SK-N-SH treated with all-trans-retinoic acid at 6 μM for 48 hours (cell line): ENCODE data around the gene ZNF831.

ENCODE experiments used
- ATAC-seq: fragments of 200-7000 bp; cut with Tn5 transposase; 3 replicates; pipeline ENCODE4 v1.9.1; 2020; ENCODE audit warnings: mild to moderate bottlenecking, moderate library complexity
- ARNTL ChIP-seq: fragments of 450-650 bp; formaldehyde crosslinking; IDR thresholded peaks from 2 replicates; pipeline ENCODE4 v1.5.0; 2020; ENCODE audit warnings: low read depth, mild to moderate bottlenecking, moderate library complexity, borderline replicate concordance
- BACH2 ChIP-seq: fragments of 250-450 bp; sonication (Bioruptor Pico); IDR thresholded peaks from 2 replicates; pipeline ENCODE4 v1.9.0; 2021; ENCODE audit warnings: mild to moderate bottlenecking, borderline replicate concordance
- CSDC2 ChIP-seq: fragments of 250-450 bp; sonication (Bioruptor Pico); IDR thresholded peaks from 2 replicates; pipeline ENCODE4 v1.5.0; 2020; ENCODE audit warnings: mild to moderate bottlenecking, moderate library complexity
- ESRRG ChIP-seq: fragments of 250-450 bp; sonication (Bioruptor Pico); IDR thresholded peaks from 2 replicates; pipeline ENCODE4 v1.6.1; 2021; ENCODE audit warnings: mild to moderate bottlenecking
- GLIS3 ChIP-seq: fragments of 250-450 bp; sonication (Bioruptor Pico); IDR thresholded peaks from 2 replicates; pipeline ENCODE4 v1.5.0; 2020; ENCODE audit warnings: mild to moderate bottlenecking, moderate library complexity
- PPARA ChIP-seq: fragments of 250-450 bp; sonication (Bioruptor Pico); IDR thresholded peaks from 2 replicates; pipeline ENCODE4 v1.5.0; 2020; ENCODE audit warnings: mild to moderate bottlenecking, borderline replicate concordance
- RARB ChIP-seq: fragments of 250-450 bp; sonication (Bioruptor Pico); IDR thresholded peaks from 2 replicates; pipeline ENCODE4 v1.8.0; 2021; ENCODE audit warnings: mild to moderate bottlenecking, moderate library complexity
- SNAI2 ChIP-seq: fragments of 250-450 bp; sonication (Bioruptor Pico); IDR thresholded peaks from 2 replicates; pipeline ENCODE4 v1.5.0; 2020; ENCODE audit warnings: mild to moderate bottlenecking, moderate library complexity
- TCF4 ChIP-seq: fragments of 250-450 bp; sonication (Bioruptor Pico); IDR thresholded peaks from 2 replicates; pipeline ENCODE4 v1.8.0; 2021; ENCODE audit warnings: mild to moderate bottlenecking, moderate library complexity, borderline replicate concordance
- TOX ChIP-seq: fragments of 250-450 bp; sonication (Bioruptor Pico); IDR thresholded peaks from 2 replicates; pipeline ENCODE4 v1.8.0; 2021; ENCODE audit warnings: mild to moderate bottlenecking, moderate library complexity, borderline replicate concordance
- ZC3H10 ChIP-seq: fragments of 250-450 bp; sonication (Bioruptor Pico); IDR thresholded peaks from 2 replicates; pipeline ENCODE4 v1.5.1; 2021; ENCODE audit warnings: mild to moderate bottlenecking, moderate library complexity
- ZFP3 ChIP-seq: fragments of 250-450 bp; sonication (Bioruptor Pico); IDR thresholded peaks from 2 replicates; pipeline ENCODE4 v1.5.0; 2020; ENCODE audit warnings: mild to moderate bottlenecking, moderate library complexity
- ZFP30 ChIP-seq: fragments of 450-650 bp; formaldehyde crosslinking; IDR thresholded peaks from 2 replicates; pipeline ENCODE4 v1.5.0; 2022; ENCODE audit warnings: mild to moderate bottlenecking, moderate library complexity
- ZNF70 ChIP-seq: fragments of 450-650 bp; formaldehyde crosslinking; IDR thresholded peaks from 2 replicates; pipeline ENCODE4 v1.5.0; 2020; ENCODE audit warnings: mild to moderate bottlenecking, moderate library complexity
- ZNF8 ChIP-seq: fragments of 450-650 bp; formaldehyde crosslinking; IDR thresholded peaks from 2 replicates; pipeline ENCODE4 v1.5.0; 2020; ENCODE audit warnings: mild to moderate bottlenecking, moderate library complexity
- TF ChIP-seq, protein P1 (sequence below): fragments of 250-450 bp; sonication (Bioruptor Pico); IDR thresholded peaks from 2 replicates; pipeline ENCODE4 v1.5.1; 2020; ENCODE audit warnings: low read depth, mild to moderate bottlenecking, moderate library complexity
- TF ChIP-seq, protein P2 (sequence below): fragments of 250-450 bp; sonication (Bioruptor Pico); IDR thresholded peaks from 2 replicates; pipeline ENCODE4 v1.5.1; 2021; ENCODE audit warnings: mild to moderate bottlenecking, moderate library complexity
- TF ChIP-seq, protein P3 (sequence below): fragments of 250-450 bp; sonication (Bioruptor Pico); IDR thresholded peaks from 2 replicates; pipeline ENCODE4 v1.8.0; 2021; ENCODE audit warnings: low read depth, mild to moderate bottlenecking, moderate library complexity, borderline replicate concordance
- TF ChIP-seq, protein P4 (sequence below): fragments of 250-450 bp; sonication (Bioruptor Pico); IDR thresholded peaks from 2 replicates; pipeline ENCODE4 v1.5.0; 2020; ENCODE audit warnings: mild to moderate bottlenecking, moderate library complexity
- TF ChIP-seq, protein P5 (sequence below): fragments of 250-450 bp; sonication (Bioruptor Pico); IDR thresholded peaks from 2 replicates; pipeline ENCODE4 v1.8.0; 2020; ENCODE audit warnings: mild to moderate bottlenecking, moderate library complexity, borderline replicate concordance

The ZNF831 gene

DNA sequence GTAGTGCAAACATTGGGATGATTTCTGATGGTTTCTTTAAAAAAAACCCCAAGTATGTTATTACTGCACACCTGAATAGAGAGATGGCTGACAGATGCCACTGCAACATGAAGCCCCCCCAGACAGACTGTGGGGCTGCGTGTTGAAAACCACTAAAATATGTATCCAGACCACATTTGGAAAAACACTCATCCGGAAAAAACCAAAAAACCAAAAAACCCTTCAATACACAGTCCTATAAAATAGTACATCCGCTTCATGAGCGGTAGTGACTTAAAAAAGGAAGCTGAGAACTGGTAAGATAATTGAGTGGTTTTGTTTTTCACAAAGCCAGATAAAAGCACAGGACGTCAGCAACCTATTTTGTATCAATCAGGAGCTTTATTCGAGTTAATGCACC lies 89.7 kb downstream of the ZNF831 start:
- TF ChIP-seq, protein P1, sequence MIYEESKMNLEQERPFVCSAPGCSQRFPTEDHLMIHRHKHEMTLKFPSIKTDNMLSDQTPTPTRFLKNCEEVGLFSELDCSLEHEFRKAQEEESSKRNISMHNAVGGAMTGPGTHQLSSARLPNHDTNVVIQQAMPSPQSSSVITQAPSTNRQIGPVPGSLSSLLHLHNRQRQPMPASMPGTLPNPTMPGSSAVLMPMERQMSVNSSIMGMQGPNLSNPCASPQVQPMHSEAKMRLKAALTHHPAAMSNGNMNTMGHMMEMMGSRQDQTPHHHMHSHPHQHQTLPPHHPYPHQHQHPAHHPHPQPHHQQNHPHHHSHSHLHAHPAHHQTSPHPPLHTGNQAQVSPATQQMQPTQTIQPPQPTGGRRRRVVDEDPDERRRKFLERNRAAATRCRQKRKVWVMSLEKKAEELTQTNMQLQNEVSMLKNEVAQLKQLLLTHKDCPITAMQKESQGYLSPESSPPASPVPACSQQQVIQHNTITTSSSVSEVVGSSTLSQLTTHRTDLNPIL (CRISPR knock-in tag) = no peak
- TF ChIP-seq, protein P2, sequence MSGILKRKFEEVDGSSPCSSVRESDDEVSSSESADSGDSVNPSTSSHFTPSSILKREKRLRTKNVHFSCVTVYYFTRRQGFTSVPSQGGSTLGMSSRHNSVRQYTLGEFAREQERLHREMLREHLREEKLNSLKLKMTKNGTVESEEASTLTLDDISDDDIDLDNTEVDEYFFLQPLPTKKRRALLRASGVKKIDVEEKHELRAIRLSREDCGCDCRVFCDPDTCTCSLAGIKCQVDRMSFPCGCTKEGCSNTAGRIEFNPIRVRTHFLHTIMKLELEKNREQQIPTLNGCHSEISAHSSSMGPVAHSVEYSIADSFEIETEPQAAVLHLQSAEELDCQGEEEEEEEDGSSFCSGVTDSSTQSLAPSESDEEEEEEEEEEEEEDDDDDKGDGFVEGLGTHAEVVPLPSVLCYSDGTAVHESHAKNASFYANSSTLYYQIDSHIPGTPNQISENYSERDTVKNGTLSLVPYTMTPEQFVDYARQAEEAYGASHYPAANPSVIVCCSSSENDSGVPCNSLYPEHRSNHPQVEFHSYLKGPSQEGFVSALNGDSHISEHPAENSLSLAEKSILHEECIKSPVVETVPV (CRISPR knock-in tag) = no peak
- TF ChIP-seq, protein P3, sequence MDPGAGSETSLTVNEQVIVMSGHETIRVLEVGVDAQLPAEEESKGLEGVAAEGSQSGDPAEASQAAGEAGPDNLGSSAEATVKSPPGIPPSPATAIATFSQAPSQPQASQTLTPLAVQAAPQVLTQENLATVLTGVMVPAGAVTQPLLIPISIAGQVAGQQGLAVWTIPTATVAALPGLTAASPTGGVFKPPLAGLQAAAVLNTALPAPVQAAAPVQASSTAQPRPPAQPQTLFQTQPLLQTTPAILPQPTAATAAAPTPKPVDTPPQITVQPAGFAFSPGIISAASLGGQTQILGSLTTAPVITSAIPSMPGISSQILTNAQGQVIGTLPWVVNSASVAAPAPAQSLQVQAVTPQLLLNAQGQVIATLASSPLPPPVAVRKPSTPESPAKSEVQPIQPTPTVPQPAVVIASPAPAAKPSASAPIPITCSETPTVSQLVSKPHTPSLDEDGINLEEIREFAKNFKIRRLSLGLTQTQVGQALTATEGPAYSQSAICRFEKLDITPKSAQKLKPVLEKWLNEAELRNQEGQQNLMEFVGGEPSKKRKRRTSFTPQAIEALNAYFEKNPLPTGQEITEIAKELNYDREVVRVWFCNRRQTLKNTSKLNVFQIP = no peak
- TF ChIP-seq ZNF70 (CRISPR knock-in tag) (no peak), GLIS3 (CRISPR knock-in tag) (no peak), ZC3H10 (CRISPR knock-in tag) (no peak), RARB (CRISPR knock-in tag) (no peak), TCF4 (CRISPR knock-in tag) (no peak), BACH2 (CRISPR knock-in tag) (no peak), ZFP3 (CRISPR knock-in tag) (no peak), TOX (CRISPR knock-in tag) (no peak), SNAI2 (no peak), ZFP30 (CRISPR knock-in tag) (no peak), ARNTL (CRISPR knock-in tag) (no peak), ESRRG (CRISPR knock-in tag) (no peak), CSDC2 (CRISPR knock-in tag) (no peak), ZNF8 (CRISPR knock-in tag) (no peak)
- TF ChIP-seq, protein P4, sequence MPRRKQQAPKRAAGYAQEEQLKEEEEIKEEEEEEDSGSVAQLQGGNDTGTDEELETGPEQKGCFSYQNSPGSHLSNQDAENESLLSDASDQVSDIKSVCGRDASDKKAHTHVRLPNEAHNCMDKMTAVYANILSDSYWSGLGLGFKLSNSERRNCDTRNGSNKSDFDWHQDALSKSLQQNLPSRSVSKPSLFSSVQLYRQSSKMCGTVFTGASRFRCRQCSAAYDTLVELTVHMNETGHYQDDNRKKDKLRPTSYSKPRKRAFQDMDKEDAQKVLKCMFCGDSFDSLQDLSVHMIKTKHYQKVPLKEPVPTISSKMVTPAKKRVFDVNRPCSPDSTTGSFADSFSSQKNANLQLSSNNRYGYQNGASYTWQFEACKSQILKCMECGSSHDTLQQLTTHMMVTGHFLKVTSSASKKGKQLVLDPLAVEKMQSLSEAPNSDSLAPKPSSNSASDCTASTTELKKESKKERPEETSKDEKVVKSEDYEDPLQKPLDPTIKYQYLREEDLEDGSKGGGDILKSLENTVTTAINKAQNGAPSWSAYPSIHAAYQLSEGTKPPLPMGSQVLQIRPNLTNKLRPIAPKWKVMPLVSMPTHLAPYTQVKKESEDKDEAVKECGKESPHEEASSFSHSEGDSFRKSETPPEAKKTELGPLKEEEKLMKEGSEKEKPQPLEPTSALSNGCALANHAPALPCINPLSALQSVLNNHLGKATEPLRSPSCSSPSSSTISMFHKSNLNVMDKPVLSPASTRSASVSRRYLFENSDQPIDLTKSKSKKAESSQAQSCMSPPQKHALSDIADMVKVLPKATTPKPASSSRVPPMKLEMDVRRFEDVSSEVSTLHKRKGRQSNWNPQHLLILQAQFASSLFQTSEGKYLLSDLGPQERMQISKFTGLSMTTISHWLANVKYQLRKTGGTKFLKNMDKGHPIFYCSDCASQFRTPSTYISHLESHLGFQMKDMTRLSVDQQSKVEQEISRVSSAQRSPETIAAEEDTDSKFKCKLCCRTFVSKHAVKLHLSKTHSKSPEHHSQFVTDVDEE = no peak
- TF ChIP-seq, all 23 proteins: peak for 0
- no peak for ATAC-seq

DNA sequence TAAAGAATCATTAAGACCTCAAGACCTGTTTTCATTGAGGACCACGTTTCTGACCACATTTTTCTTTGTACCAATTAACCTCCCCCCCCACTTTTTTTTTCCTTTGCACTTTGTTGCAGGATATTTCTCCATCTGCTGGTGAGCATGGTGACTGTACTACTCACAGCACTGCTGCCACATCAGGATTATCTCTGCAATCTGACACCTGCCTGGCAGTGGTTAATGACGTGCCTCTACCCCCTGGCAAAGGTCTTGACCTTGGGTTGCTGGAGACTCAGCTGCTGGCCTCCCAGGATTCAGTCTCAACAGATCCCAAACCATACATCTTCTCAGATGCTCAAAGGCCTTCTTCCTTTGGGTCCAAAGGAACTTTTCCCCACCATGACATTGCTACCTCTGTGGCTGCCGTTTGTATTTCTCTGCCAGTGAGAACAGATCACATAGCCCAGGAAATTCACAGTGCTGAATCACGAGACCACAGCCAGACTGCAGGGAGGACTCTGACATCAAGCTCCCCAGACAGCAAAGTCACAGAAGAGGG lies 90.2 kb downstream of the ZNF831 start:
- TF ChIP-seq PPARA (CRISPR knock-in tag) (no peak), TOX (CRISPR knock-in tag) (no peak), ZNF8 (CRISPR knock-in tag) (no peak), ESRRG (CRISPR knock-in tag) (no peak), ZC3H10 (CRISPR knock-in tag) (no peak)
- TF ChIP-seq, protein P5, sequence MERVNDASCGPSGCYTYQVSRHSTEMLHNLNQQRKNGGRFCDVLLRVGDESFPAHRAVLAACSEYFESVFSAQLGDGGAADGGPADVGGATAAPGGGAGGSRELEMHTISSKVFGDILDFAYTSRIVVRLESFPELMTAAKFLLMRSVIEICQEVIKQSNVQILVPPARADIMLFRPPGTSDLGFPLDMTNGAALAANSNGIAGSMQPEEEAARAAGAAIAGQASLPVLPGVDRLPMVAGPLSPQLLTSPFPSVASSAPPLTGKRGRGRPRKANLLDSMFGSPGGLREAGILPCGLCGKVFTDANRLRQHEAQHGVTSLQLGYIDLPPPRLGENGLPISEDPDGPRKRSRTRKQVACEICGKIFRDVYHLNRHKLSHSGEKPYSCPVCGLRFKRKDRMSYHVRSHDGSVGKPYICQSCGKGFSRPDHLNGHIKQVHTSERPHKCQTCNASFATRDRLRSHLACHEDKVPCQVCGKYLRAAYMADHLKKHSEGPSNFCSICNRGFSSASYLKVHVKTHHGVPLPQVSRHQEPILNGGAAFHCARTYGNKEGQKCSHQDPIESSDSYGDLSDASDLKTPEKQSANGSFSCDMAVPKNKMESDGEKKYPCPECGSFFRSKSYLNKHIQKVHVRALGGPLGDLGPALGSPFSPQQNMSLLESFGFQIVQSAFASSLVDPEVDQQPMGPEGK (CRISPR knock-in tag) = no peak
- TF ChIP-seq, protein P3 = no peak
- TF ChIP-seq, protein P1 (CRISPR knock-in tag) = no peak
- no peak for ATAC-seq
